Spleen (tissue), 11 donors: ENCODE measurements around the gene SRRT. TPM values are rescaled to one million over a fixed set of nuclear protein-coding genes. Genes with fewer than 3 reads are reported as not detected.

Experiments
- DNase-seq: peaks from one replicate; pipeline ENCODE4 v3.0.0-alpha.2; 2020
- H3K27ac ChIP-seq, 8 donors: fragments of 200-600 bp; sonication (generic) in 7 of 8; 1 replicate in 4 of 8; 2 replicates in 4 of 8; pipeline versions ENCODE4 v1.5.0 to v1.8.0; 2016 to 2021; ENCODE audit warnings: inconsistent platforms in 4 of 8, mild to moderate bottlenecking in 4 of 8, moderate library complexity in 1 of 8
- H3K27me3 ChIP-seq, 7 donors: fragments of 200-600 bp; sonication (generic) in 6 of 7; replicated peaks in 1 of 7; 1 replicate in 4 of 7; 2 replicates in 3 of 7; pipeline versions ENCODE4 v1.5.0 to v1.8.0; 2016 to 2021; ENCODE audit warnings: inconsistent platforms in 3 of 7, mild to moderate bottlenecking in 1 of 7
- H3K36me3 ChIP-seq, 6 donors: fragments of 200-600 bp; sonication (generic) in 5 of 6; 1 replicate in 4 of 6; 2 replicates in 2 of 6; pipeline versions ENCODE4 v1.5.0 to v1.8.0; 2016 to 2021; ENCODE audit warnings: inconsistent platforms in 2 of 6
- H3K4me1 ChIP-seq, 6 donors: fragments of 200-600 bp; sonication (generic) in 5 of 6; 1 replicate in 3 of 6; 2 replicates in 3 of 6; pipeline versions ENCODE4 v1.5.0 to v1.8.0; 2016 to 2021; ENCODE audit warnings: inconsistent platforms in 3 of 6
- H3K4me3 ChIP-seq, 8 donors: fragments of 200-600 bp; sonication (generic) in 7 of 8; 1 replicate in 4 of 8; 2 replicates in 4 of 8; pipeline versions ENCODE4 v1.5.0 to v1.8.0; 2016 to 2021; ENCODE audit warnings: inconsistent platforms in 4 of 8, mild to moderate bottlenecking in 4 of 8, moderate library complexity in 2 of 8
- H3K9me3 ChIP-seq, 8 donors: fragments of 200-600 bp; sonication (generic) in 7 of 8; 1 replicate in 4 of 8; 2 replicates in 4 of 8; pipeline versions ENCODE4 v1.5.0 to v1.8.0; 2016 to 2021; ENCODE audit warnings: inconsistent platforms in 4 of 8
- POLR2A ChIP-seq, 3 donors: fragments of 450-650 bp; IDR thresholded peaks; one replicate each; pipeline ENCODE4 v1.5.1; 2017; ENCODE audit warnings: antibody characterized with exemption in 3 of 3, mild to moderate bottlenecking in 1 of 3
- POLR2AphosphoS5 ChIP-seq, 3 donors: sonication (generic); formaldehyde crosslinking; IDR thresholded peaks; one replicate each; pipeline ENCODE4 v1.5.1; 2017; ENCODE audit warnings: antibody characterized with exemption in 3 of 3
- WGBS, 5 donors: extraction: QIAGEN DNeasy Blood & Tissue Kit in 3 of 5; methylation state at CpG; one replicate each; pipeline versions ENCODE4 v1.1.5 to v1.1.7; 2013 to 2018; 5-methylcytosine and 5-hydroxymethylcytosine counted together
- intact Hi-C: fragments of 100-400 bp; cut with DNase I; formaldehyde crosslinking; loops from one replicate; pipeline ENCODE4 v1.15.0; 2023; ENCODE audit warnings: low total_unique reads
- polyA plus RNA-seq, 3 donors: library from polyadenylated mRNA; stranded (reverse); fragments of 200-250 nt; gene quantifications; one replicate each; pipeline ENCODE4 v1.2.1, GENCODE V29; 2013
- total RNA-seq, 7 donors: library from RNA; depleted of rRNA in 3 of 7; stranded (reverse); fragments of >200 nt in 3 of 7; fragmentation: NEBNext Ultra II Directional in 4 of 7; extraction: Animal tissue kit (Norgen Biotek cat#: 25700) in 4 of 7; gene quantifications; one replicate each; pipeline versions ENCODE4 v1.1.0 to v1.2.1, GENCODE V29; 2016 to 2021
- TF ChIP-seq, protein P1 (sequence below), 11 experiments: fragments of 200-600 bp in 7 of 11; fragments of 450-650 bp in 4 of 11; sonication (generic) in 4 of 11; IDR thresholded peaks in 8 of 11; conservative IDR thresholded peaks in 3 of 11; 1 replicate in 7 of 11; 2 replicates in 4 of 11; pipeline versions ENCODE4 v1.4.0 to v1.8.0; 2016 to 2021; ENCODE audit warnings: antibody characterized with exemption in 11 of 11, inconsistent platforms in 4 of 11, mild to moderate bottlenecking in 1 of 11
- donor health status: healthy with polysubstance abuse.
- donor health status: DM: no; HTN: no; CAD: no; lungs with moderate emphysema.
- donor health status: DM: no; HTN: no; CAD: no.
- donor health status: Bipolar disorder and iron deficiency.
- donor health status: healthy.
- donor health status: DM: no; HTN: no; CAD: no.
- donor health status: DM: yes; HTN: yes; CAD: no.

SRRT gene
- total and polyA plus RNA-seq, 10 donors, result 54.7 to 160 (median 98.5) TPM

DNA sequence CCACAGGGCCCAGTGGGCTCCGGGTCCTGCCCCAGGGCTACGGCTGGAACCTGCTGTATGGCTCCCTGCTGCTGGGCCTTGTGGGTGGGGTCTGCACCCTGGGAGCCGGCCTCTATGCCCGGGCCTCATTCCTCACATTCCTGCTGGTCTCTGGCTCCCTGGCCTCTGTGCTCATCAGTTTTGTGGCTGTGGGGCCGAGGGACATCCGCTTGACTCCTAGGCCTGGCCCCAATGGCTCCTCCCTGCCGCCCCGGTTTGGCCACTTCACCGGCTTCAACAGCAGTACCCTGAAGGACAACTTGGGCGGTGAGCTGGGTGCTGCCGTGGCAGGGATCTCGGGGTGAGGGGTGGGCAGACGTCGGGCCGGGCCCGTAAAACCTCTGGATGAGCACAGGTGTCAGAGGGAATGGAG lies 18.0 kb upstream of the SRRT start:
- Histone ChIP-seq H3K4me3 (no peak overlapping the region), H3K9me3 (no peaks in the 10 kb centered on the region), H3K4me1 (peaks cover 10 to 55% (median 26%) of the 10 kb centered on the region in 6 donors), H3K27me3 (no peaks in the 10 kb centered on the region), H3K27ac (no peak overlapping the region), H3K36me3 (peaks cover 0 to 80% (median 49%) of the 10 kb centered on the region in 6 donors)
- intact Hi-C loops, result loop anchor here (10.0 kb wide), 1 partner anchor 152 kb away; the partner anchor contains the start of gene POP7
- TF ChIP-seq, protein P1, sequence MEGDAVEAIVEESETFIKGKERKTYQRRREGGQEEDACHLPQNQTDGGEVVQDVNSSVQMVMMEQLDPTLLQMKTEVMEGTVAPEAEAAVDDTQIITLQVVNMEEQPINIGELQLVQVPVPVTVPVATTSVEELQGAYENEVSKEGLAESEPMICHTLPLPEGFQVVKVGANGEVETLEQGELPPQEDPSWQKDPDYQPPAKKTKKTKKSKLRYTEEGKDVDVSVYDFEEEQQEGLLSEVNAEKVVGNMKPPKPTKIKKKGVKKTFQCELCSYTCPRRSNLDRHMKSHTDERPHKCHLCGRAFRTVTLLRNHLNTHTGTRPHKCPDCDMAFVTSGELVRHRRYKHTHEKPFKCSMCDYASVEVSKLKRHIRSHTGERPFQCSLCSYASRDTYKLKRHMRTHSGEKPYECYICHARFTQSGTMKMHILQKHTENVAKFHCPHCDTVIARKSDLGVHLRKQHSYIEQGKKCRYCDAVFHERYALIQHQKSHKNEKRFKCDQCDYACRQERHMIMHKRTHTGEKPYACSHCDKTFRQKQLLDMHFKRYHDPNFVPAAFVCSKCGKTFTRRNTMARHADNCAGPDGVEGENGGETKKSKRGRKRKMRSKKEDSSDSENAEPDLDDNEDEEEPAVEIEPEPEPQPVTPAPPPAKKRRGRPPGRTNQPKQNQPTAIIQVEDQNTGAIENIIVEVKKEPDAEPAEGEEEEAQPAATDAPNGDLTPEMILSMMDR (IDR thresholded peaks at IDR 0.05 in 8 of 11, conservative IDR thresholded peaks at IDR 0.05 in 3 of 11), result no peak
- peak in 1 of 3 donors; percentile 21 for TF ChIP-seq POLR2AphosphoS5 (IDR thresholded peaks at IDR 0.05)
- TF ChIP-seq POLR2A (IDR thresholded peaks at IDR 0.05), result no peak
- no peak for DNase-seq
- WGBS, 5 donors, result 91 to 96% (median 95%) methylated on average over 13 to 16 of the region's 16 CpGs

DNA sequence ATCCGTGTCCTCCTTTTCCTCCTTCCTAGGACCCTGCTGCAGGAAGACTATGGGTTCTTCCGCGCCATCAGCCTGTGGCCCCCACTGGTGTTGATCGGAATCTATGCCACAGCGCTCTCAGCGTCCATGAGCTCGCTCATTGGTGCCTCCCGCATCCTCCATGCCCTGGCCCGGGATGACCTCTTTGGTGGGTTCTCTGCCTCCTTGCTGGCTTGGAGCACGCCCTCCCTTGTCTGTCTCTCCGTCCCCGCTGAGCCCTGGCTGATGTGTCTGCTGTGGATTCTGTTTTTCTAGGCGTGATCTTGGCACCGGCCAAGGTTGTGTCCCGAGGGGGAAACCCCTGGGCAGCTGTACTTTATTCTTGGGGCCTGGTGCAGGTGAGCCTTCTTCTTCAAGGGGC lies 15.0 kb upstream of the SRRT start:
- Histone ChIP-seq H3K9me3 (no peaks in the 10 kb centered on the region), H3K4me1 (peaks cover 9 to 49% (median 20%) of the 10 kb centered on the region in 6 donors), H3K27ac (no peak overlapping the region), H3K36me3 (peaks cover 0 to 100% (median 61%) of the 10 kb centered on the region in 6 donors), H3K4me3 (no peak overlapping the region), H3K27me3 (no peaks in the 10 kb centered on the region)
- no peak for DNase-seq
- WGBS, 5 donors, result 91 to 98% (median 96%) methylated on average over 14 to 15 of the region's 15 CpGs
- TF ChIP-seq, protein P1 (IDR thresholded peaks at IDR 0.05 in 8 of 11, conservative IDR thresholded peaks at IDR 0.05 in 3 of 11), result no peak
- TF ChIP-seq POLR2AphosphoS5 (IDR thresholded peaks at IDR 0.05) (no peak), POLR2A (IDR thresholded peaks at IDR 0.05) (no peak)
- intact Hi-C loops, result loop anchor here (10.0 kb wide), 1 partner anchor 155 kb away; the partner anchor contains the start of gene POP7

DNA sequence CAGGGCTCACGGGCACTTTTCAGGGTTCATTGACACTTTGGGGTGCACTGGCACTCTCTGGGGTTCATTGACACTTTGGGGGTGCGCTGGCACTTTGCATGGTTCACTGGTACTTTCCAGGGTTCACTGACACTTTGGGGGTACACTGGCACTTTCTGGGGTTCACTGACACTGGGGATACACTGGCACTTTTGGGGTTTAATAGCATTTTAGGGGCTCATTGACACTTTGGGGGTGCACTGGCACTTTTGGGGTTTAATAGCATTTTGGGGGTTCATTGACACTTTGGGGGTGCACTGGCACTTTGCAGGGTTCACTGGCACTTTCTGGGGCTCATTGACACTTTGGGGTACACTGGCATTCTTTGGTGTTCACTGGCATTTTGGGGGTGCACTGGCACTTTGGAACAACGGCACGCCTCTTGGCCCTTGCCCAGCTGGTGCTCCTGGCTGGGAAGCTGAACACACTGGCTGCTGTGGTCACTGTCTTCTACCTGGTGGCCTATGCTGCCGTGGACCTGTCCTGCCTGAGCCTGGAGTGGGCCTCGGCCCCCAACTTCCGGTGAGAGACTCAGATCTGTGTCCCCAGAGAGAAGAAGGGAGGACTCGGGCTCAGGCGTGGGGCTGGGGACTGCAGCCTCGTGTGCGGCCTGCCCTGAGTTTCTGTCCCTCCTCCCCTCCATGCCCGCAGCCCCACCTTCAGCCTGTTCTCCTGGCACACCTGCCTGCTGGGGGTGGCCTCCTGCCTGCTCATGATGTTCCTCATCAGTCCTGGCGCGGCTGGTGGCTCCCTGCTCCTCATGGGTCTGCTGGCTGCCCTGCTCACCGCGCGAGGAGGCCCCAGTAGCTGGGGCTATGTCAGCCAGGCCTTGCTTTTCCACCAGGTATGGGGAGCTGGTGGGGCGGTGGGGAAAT lies 13.9 kb upstream of the SRRT start:
- TF ChIP-seq POLR2A (IDR thresholded peaks at IDR 0.05) (no peak), POLR2AphosphoS5 (IDR thresholded peaks at IDR 0.05) (peak in 1 of 3 donors; percentile 56)
- TF ChIP-seq, protein P1 (IDR thresholded peaks at IDR 0.05 in 8 of 11, conservative IDR thresholded peaks at IDR 0.05 in 3 of 11), result no peak
- no peak overlapping the region for H3K27ac ChIP-seq
- intact Hi-C loops, result no loop called here
- H3K27me3 ChIP-seq, result no peaks in the 10 kb centered on the region
- no peaks in the 10 kb centered on the region for H3K9me3 ChIP-seq
- no peak overlapping the region for H3K4me3 ChIP-seq
- 93 to 97% (median 94%) methylated on average over 15 to 18 of the region's 18 CpGs for WGBS, 5 donors
- no peak for DNase-seq
- peaks cover 0 to 100% (median 59%) of the 10 kb centered on the region in 6 donors for H3K36me3 ChIP-seq
- H3K4me1 ChIP-seq, result peaks cover 14 to 49% (median 24%) of the 10 kb centered on the region in 6 donors

DNA sequence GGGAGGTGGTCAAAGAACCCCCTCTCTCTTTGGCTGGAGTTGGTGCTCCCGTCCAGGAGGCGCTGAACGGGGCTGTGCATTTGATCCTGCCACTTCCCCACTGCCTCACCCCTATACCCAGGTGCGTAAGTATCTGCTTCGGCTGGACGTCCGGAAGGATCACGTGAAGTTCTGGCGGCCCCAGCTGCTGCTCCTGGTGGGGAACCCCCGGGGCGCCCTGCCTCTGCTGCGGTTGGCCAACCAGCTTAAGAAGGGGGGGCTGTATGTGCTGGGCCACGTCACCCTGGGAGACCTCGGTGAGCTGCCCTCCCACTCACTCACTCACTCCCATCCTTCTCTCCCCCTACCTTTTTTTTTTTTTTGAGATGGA lies 13.3 kb upstream of the SRRT start:
- H3K4me3 ChIP-seq, result no peak overlapping the region
- H3K27me3 ChIP-seq, result no peaks in the 10 kb centered on the region
- no peaks in the 10 kb centered on the region for H3K9me3 ChIP-seq
- intact Hi-C loops, result no loop called here
- TF ChIP-seq POLR2AphosphoS5 (IDR thresholded peaks at IDR 0.05) (no peak), POLR2A (IDR thresholded peaks at IDR 0.05) (no peak)
- TF ChIP-seq, protein P1 (IDR thresholded peaks at IDR 0.05 in 8 of 11, conservative IDR thresholded peaks at IDR 0.05 in 3 of 11), result no peak
- peaks cover 0 to 97% (median 59%) of the 10 kb centered on the region in 6 donors for H3K36me3 ChIP-seq
- peaks cover 20 to 53% (median 30%) of the 10 kb centered on the region in 6 donors for H3K4me1 ChIP-seq
- DNase-seq, result no peak
- WGBS, 5 donors, result 95 to 97% (median 96%) methylated on average over 7 to 14 of the region's 14 CpGs
- no peak overlapping the region for H3K27ac ChIP-seq
